Measurements from ENCODE around the gene RNF26. TPM values are rescaled to one million over a fixed set of nuclear protein-coding genes. Genes with fewer than 3 reads are reported as not detected.
A peak's percentile ranks its signal among the peaks of the same experiment; 100 is the strongest.

The RNF26 gene
- total and polyA plus RNA-seq, 2 donors (not counting 1 experiment from before 2014, with no cell fraction given) = 7.1 to 22.9 TPM

- Histone ChIP-seq H3K79me2 (ENCODE audit: control insufficient read depth, insufficient read depth, low read length) (peaks cover 18% of the 10 kb centered on the region), H3K27me3 (ENCODE audit: control insufficient read depth, insufficient read depth, low read length) (peaks cover 2% of the 10 kb centered on the region), H3K9ac (ENCODE audit: insufficient read depth, low read length) (no peak overlapping the region), H3K4me3 (replicated peaks in 1 of 4; ENCODE audit: control extremely low read depth in 1 of 4, insufficient read depth in 1 of 4, low read depth in 3 of 4, low read length in 4 of 4) (peak overlapping the region in 2 of 4 experiments; percentile 23 to 70), H3K9me3 (ENCODE audit: control insufficient read depth, insufficient read depth, low read depth, low read length) (no peaks in the 10 kb centered on the region), H3K4me2 (ENCODE audit: extremely low read depth, insufficient read depth, low read length) (peak overlapping the region; percentile 70), H2AFZ (ENCODE audit: low read length) (peak overlapping the region; percentile 19), H3K4me1 (ENCODE audit: control insufficient read depth, extremely low read depth, insufficient read depth, low read length) (peaks cover 31% of the 10 kb centered on the region), H3K27ac (ENCODE audit: insufficient read depth, low read length) (peak overlapping the region; percentile 76), H3K36me3 (ENCODE audit: control insufficient read depth, insufficient read depth, low read length) (peaks cover 4% of the 10 kb centered on the region), H4K20me1 (ENCODE audit: control insufficient read depth, extremely low read depth, insufficient read depth, low read length) (no peaks in the 10 kb centered on the region)
- no peak for TF ChIP-seq EZH2 (IDR thresholded peaks at IDR 0.05; ENCODE audit: low read length, missing control alignments)
- no peak for TF ChIP-seq CTCF (conservative IDR thresholded peaks at IDR 0.05 in 1 of 2, IDR thresholded peaks at IDR 0.05 in 1 of 2; ENCODE audit: low read depth in 1 of 2, low read length in 2 of 2)
- DNase-seq (ENCODE audit: low read depth in 2 of 2) = peak; percentile 82 to 83
Measured at GRCh38 chr11:119337581-119338317, 3.4 kb downstream of the RNF26 start.

DNA sequence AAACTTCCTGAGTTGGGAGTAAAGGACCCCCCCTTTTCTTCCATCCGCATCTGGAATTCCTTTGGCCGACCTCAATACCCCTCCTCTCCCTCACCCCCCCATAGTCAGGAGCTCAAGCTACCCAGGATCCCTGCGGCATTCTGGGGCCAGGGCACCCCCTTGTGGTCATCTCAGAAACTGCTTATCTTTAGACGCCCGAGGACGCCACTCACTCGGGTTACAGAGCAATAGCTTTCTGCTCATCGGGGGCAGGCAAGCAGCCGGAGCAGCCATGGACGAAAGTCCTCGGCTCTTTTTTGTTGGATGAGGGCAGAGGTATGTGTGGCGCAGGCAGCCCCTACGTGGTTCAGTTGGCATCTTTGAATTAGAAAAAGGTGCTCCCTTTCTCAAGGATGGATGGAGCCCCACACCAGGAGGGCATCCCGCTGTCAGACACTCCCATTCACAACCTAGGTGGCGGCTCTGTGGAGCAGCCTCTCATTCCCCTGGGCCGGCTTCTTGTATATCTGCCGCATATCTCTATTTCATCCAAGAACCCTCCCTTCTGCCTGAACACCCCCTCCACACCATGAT lies 4.1 kb downstream of the RNF26 start:
- H3K9ac ChIP-seq (ENCODE audit: insufficient read depth, low read length) = no peak overlapping the region

More for the DNA sequence above, 4.1 kb downstream of the RNF26 start:
- peak overlapping the region in 3 of 4 experiments; percentile 1 to 70 (median 23) for H3K4me3 ChIP-seq (replicated peaks in 1 of 4; ENCODE audit: control extremely low read depth in 1 of 4, insufficient read depth in 1 of 4, low read depth in 3 of 4, low read length in 4 of 4)
- TF ChIP-seq CTCF (conservative IDR thresholded peaks at IDR 0.05 in 1 of 2, IDR thresholded peaks at IDR 0.05 in 1 of 2; ENCODE audit: low read depth in 1 of 2, low read length in 2 of 2) (peak; percentile 83 to 85), EZH2 (IDR thresholded peaks at IDR 0.05; ENCODE audit: low read length, missing control alignments) (no peak)
- peak in 1 of 2 donors; percentile 72 for DNase-seq (ENCODE audit: low read depth in 2 of 2)
- peaks cover 4% of the 10 kb centered on the region for H3K36me3 ChIP-seq (ENCODE audit: control insufficient read depth, insufficient read depth, low read length)
- H3K27me3 ChIP-seq (ENCODE audit: control insufficient read depth, insufficient read depth, low read length) = peaks cover 2% of the 10 kb centered on the region
- peaks cover 18% of the 10 kb centered on the region for H3K79me2 ChIP-seq (ENCODE audit: control insufficient read depth, insufficient read depth, low read length)
- H3K4me2 ChIP-seq (ENCODE audit: extremely low read depth, insufficient read depth, low read length) = peak overlapping the region; percentile 93
- no peaks in the 10 kb centered on the region for H4K20me1 ChIP-seq (ENCODE audit: control insufficient read depth, extremely low read depth, insufficient read depth, low read length)
- H3K9me3 ChIP-seq (ENCODE audit: control insufficient read depth, insufficient read depth, low read depth, low read length) = no peaks in the 10 kb centered on the region
- no peak overlapping the region for H2AFZ ChIP-seq (ENCODE audit: low read length)
- peak overlapping the region; percentile 76 for H3K27ac ChIP-seq (ENCODE audit: insufficient read depth, low read length)
- H3K4me1 ChIP-seq (ENCODE audit: control insufficient read depth, extremely low read depth, insufficient read depth, low read length) = peaks cover 31% of the 10 kb centered on the region

Measured in fibroblast of lung (primary cell).